Cardiac muscle cell (in vitro differentiated cells and primary cell): Measurements from ENCODE around the gene PARVB. TPM values are rescaled to one million over a fixed set of nuclear protein-coding genes. Genes with fewer than 3 reads are reported as not detected.

Source experiments
- DNase-seq, 2 donors: peaks; one replicate each; pipeline versions ENCODE4 v3.0.0 to v3.0.0-alpha.2; 2010 to 2017; ENCODE audit warnings: low read depth in 1 of 2, low spot score in 1 of 2
- H3K27ac ChIP-seq: fragments of 200-600 bp; sonication (generic); 2 replicates; pipeline ENCODE4 v1.5.1; 2016
- H3K27me3 ChIP-seq: fragments of 200-600 bp; sonication (generic); 2 replicates; pipeline ENCODE4 v1.6.0; 2016; ENCODE audit warnings: control low read depth
- H3K36me3 ChIP-seq: fragments of 200-600 bp; sonication (generic); 2 replicates; pipeline ENCODE4 v1.5.1; 2016; ENCODE audit warnings: control low read depth
- H3K4me1 ChIP-seq: fragments of 200-600 bp; sonication (generic); 2 replicates; pipeline ENCODE4 v1.8.1; 2017; ENCODE audit warnings: low read depth, mild to moderate bottlenecking, mixed run types
- H3K4me3 ChIP-seq: fragments of 200-600 bp; sonication (generic); 2 replicates; pipeline ENCODE4 v1.5.1; 2016; ENCODE audit warnings: mild to moderate bottlenecking
- H3K9me3 ChIP-seq: fragments of 200-600 bp; sonication (generic); 2 replicates; pipeline ENCODE4 v1.5.1; 2017; ENCODE audit warnings: low read depth, mild to moderate bottlenecking, control low read depth
- polyA plus RNA-seq: library from polyadenylated mRNA; unstranded; fragments of >200 nt; fragmentation: Nextera tagmentation; extraction: Ambion mirVana; gene quantifications from 2 replicates; pipeline ENCODE4 v1.2.1, GENCODE V29; 2016
- total RNA-seq: library from RNA; depleted of rRNA; stranded (reverse); fragments of >200 nt; gene quantifications from 2 replicates; pipeline ENCODE4 v1.2.3, GENCODE V29; 2016
- TF ChIP-seq, protein P1 (sequence below): IDR thresholded peaks from 2 replicates; pipeline ENCODE4 v1.5.1; 2012; ENCODE audit warnings: low read depth, mild to moderate bottlenecking, low read length

The PARVB gene
- total and polyA plus RNA-seq, 2 experiments from 2014 or later: 30.6 to 46.0 TPM

DNA sequence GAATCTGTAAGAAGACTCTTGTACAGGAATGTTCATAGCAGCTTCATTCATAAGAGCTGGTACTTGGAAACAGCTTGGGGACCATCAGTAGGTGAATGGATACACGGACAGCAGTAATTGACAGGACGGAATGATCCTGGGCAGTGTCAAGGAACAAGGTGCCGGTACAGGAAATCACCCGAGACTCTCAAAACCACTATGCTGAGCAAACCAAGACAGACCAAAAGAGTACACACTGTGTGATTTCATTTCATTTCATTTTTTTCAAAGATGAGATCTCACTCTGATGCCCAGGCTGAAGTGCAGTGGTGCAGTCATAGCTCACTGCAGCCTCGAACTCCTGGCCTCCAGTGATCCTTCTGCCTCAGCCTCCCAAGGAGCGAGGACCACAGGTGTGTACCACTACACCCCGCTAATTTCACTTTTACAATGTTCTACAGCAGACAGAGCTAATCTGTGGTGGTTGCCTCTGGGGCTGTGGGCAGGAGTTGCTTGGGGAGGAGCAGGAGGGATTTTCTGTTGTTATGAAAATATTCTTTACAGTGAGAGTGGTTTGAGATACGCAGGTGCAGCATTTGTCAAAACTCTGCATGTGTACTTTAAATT lies 15.6 kb downstream of the PARVB start:
- Histone ChIP-seq H3K4me1 (no peaks in the 10 kb centered on the region), H3K9me3 (no peaks in the 10 kb centered on the region), H3K4me3 (no peak overlapping the region), H3K27me3 (no peaks in the 10 kb centered on the region), H3K36me3 (no peaks in the 10 kb centered on the region), H3K27ac (no peak overlapping the region)
- no peak for DNase-seq
- TF ChIP-seq, protein P1, sequence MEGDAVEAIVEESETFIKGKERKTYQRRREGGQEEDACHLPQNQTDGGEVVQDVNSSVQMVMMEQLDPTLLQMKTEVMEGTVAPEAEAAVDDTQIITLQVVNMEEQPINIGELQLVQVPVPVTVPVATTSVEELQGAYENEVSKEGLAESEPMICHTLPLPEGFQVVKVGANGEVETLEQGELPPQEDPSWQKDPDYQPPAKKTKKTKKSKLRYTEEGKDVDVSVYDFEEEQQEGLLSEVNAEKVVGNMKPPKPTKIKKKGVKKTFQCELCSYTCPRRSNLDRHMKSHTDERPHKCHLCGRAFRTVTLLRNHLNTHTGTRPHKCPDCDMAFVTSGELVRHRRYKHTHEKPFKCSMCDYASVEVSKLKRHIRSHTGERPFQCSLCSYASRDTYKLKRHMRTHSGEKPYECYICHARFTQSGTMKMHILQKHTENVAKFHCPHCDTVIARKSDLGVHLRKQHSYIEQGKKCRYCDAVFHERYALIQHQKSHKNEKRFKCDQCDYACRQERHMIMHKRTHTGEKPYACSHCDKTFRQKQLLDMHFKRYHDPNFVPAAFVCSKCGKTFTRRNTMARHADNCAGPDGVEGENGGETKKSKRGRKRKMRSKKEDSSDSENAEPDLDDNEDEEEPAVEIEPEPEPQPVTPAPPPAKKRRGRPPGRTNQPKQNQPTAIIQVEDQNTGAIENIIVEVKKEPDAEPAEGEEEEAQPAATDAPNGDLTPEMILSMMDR: no peak

- DNase-seq: no peak
- H3K4me1 ChIP-seq: peaks cover 10% of the 10 kb centered on the region
- H3K4me3 ChIP-seq: no peak overlapping the region
Measured at GRCh38 chr22:44042249-44043218, 18.4 kb downstream of the PARVB start.

DNA sequence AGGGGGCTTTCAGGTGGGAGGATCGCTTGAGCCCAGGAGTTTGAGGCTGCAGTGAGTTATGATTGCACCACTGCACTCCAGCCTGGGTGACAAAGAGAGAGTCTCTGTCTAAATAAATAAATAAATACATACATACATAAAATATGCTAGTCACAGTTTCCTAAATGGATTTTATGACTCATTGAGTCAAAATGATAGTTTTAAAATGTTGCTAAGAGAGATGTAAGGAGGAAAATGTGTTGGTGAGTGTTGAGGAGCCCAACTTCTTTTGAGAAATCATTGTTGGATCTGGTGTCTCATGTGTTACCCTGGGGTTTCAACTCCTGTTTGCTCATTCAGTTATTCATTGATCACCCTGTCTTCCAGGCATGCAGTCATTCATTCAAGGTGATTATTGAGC lies 21.0 kb downstream of the PARVB start:
- Histone ChIP-seq H3K27ac (no peak overlapping the region), H3K9me3 (no peaks in the 10 kb centered on the region), H3K27me3 (no peaks in the 10 kb centered on the region), H3K4me1 (peaks cover 17% of the 10 kb centered on the region), H3K36me3 (no peaks in the 10 kb centered on the region), H3K4me3 (no peak overlapping the region)
- DNase-seq: no peak
- TF ChIP-seq, protein P1: no peak

More at GRCh38 chr22:44042249-44043218, 18.4 kb downstream of the PARVB start:
- TF ChIP-seq, protein P1: no peak
- Histone ChIP-seq H3K36me3 (no peaks in the 10 kb centered on the region), H3K9me3 (no peaks in the 10 kb centered on the region), H3K27me3 (no peaks in the 10 kb centered on the region), H3K27ac (no peak overlapping the region)

DNA sequence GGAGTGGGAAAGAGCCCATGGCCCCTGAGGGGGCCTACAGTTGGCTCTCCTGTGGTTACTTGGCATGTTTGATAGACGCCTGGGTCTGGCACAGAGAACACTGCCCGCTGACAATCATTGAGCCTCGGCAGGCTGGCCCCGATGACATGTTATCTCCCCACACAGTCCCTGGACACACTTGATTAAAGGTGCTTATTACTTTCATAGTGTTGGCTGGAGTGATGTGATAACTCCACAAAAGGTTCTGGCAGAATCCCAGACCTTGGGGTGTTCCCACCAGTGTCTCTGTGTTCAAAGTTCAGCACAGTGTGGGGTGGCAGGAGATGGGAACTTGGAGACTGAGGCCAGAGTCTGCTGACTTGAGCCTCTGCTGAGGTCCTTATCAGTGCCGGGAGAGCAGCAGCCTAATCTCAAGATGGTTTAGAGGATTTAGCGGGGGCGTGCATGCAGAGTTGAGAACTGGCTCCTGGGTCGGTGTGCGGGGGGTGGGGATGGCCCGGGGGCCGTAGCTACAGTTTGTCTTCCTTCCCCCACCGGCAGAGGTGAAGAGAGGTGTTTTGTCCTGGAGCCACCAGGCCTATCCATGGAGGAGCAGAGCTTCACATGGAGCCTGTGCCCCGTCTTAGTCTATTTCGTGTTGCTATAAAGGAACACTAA lies 22.5 kb downstream of the PARVB start:
- DNase-seq: no peak
- Histone ChIP-seq H3K36me3 (no peaks in the 10 kb centered on the region), H3K4me3 (no peak overlapping the region), H3K27ac (peak overlapping the region; percentile 40), H3K4me1 (peaks cover 29% of the 10 kb centered on the region), H3K9me3 (no peaks in the 10 kb centered on the region), H3K27me3 (no peaks in the 10 kb centered on the region)
- TF ChIP-seq, protein P1: no peak

DNA sequence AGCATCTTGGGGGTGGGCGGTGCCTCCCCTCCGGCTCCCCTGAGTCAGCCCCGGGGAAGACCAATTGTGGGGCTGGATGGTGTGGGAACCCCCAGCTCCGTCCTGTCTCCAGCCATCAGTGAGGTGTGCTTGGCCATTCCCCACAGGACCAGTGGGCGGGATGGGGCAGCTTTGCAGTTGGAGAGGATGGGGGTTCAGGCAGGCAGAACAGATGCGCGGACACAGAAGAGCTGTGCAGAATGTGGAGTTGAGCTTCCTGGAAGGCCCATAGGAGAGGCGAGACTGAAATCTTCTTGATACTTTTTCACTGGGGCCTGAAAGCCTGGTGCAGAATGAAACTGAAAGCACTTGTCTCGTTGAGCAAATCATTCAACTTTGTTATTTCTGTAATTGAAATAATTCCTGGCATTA lies 23.8 kb downstream of the PARVB start:
- no peaks in the 10 kb centered on the region for H3K36me3 ChIP-seq
- DNase-seq: no peak
- no peak overlapping the region for H3K27ac ChIP-seq
- TF ChIP-seq, protein P1: no peak
- no peaks in the 10 kb centered on the region for H3K27me3 ChIP-seq
- no peak overlapping the region for H3K4me3 ChIP-seq
- peaks cover 34% of the 10 kb centered on the region for H3K4me1 ChIP-seq
- H3K9me3 ChIP-seq: no peaks in the 10 kb centered on the region
